ENCODE measurements around the gene CPA5.

The CPA5 gene

GRCh38 chr7:130377178-130377577, 32.6 kb downstream of the CPA5 start:
- no peak for DNase-seq (ENCODE audit: low read depth in 1 of 2, low spot score in 1 of 2)

GRCh38 chr7:130379019-130379418, 34.4 kb downstream of the CPA5 start:
- no peak for DNase-seq (ENCODE audit: low read depth in 1 of 2, low spot score in 1 of 2)

- DNase-seq (ENCODE audit: low read depth in 1 of 2, low spot score in 1 of 2): no peak
Measured at GRCh38 chr7:130379532-130379920, 34.9 kb downstream of the CPA5 start.

GRCh38 chr7:130379921-130380860, 35.6 kb downstream of the CPA5 start, which contains the start of gene CPA1:
CPA1 (plus strand) TSS chr7:130380494; CDS start chr7:130380521, 27 bp downstream.
- DNase-seq (ENCODE audit: low read depth in 1 of 2, low spot score in 1 of 2): no peak

- DNase-seq (ENCODE audit: low read depth in 1 of 2, low spot score in 1 of 2): no peak
Measured at GRCh38 chr7:130380861-130381455, 36.3 kb downstream of the CPA5 start.

GRCh38 chr7:130381468-130382312, 37.1 kb downstream of the CPA5 start:
- DNase-seq (ENCODE audit: low read depth in 1 of 2, low spot score in 1 of 2): no peak

GRCh38 chr7:130383187-130383980, 38.8 kb downstream of the CPA5 start:
- DNase-seq (ENCODE audit: low read depth in 1 of 2, low spot score in 1 of 2): no peak

- DNase-seq (ENCODE audit: low read depth in 1 of 2, low spot score in 1 of 2): no peak
Measured at GRCh38 chr7:130384371-130384801, 39.8 kb downstream of the CPA5 start.

- DNase-seq (ENCODE audit: low read depth in 1 of 2, low spot score in 1 of 2): no peak
Measured at GRCh38 chr7:130384841-130385599, 40.4 kb downstream of the CPA5 start.

GRCh38 chr7:130385600-130386066, 41.0 kb downstream of the CPA5 start:
- DNase-seq (ENCODE audit: low read depth in 1 of 2, low spot score in 1 of 2): no peak

GRCh38 chr7:130386876-130387275, 42.3 kb downstream of the CPA5 start:
- DNase-seq (ENCODE audit: low read depth in 1 of 2, low spot score in 1 of 2): no peak

GRCh38 chr7:130387306-130387627, 42.7 kb downstream of the CPA5 start:
- no peak for DNase-seq (ENCODE audit: low read depth in 1 of 2, low spot score in 1 of 2)

GRCh38 chr7:130387628-130388403, 43.2 kb downstream of the CPA5 start:
- DNase-seq (ENCODE audit: low read depth in 1 of 2, low spot score in 1 of 2): no peak

- DNase-seq (ENCODE audit: low read depth in 1 of 2, low spot score in 1 of 2): no peak
Measured at GRCh38 chr7:130388671-130389070, 44.1 kb downstream of the CPA5 start.

GRCh38 chr7:130390486-130390885, 45.9 kb downstream of the CPA5 start:
- no peak for DNase-seq (ENCODE audit: low read depth in 1 of 2, low spot score in 1 of 2)

GRCh38 chr7:130393101-130393561, 48.5 kb downstream of the CPA5 start:
- no peak for DNase-seq (ENCODE audit: low read depth in 1 of 2, low spot score in 1 of 2)

- DNase-seq (ENCODE audit: low read depth in 1 of 2, low spot score in 1 of 2): no peak
Measured at GRCh38 chr7:130393841-130394411, 49.3 kb downstream of the CPA5 start.

GRCh38 chr7:130394421-130395195, 50.0 kb downstream of the CPA5 start:
- no peak for DNase-seq (ENCODE audit: low read depth in 1 of 2, low spot score in 1 of 2)

Measured in activated T-helper 1 cell treated with anti-CD3 and anti-CD28 coated beads, Interleukin-2, amount 50 U/mL, for 16 hours (primary cell).